ENCODE measurements around the gene RPS6KB1. TPM values are rescaled to one million over a fixed set of nuclear protein-coding genes. Genes with fewer than 3 reads are reported as not detected.
"Not testable (repeated sequence)": the region's sequence is repeated elsewhere in the genome, so short reads cannot be mapped to it uniquely, and the experiment has no call there.

The RPS6KB1 gene
- total RNA-seq, 2 donors from 2014 or later, result 28.2 to 38.1 TPM

DNA sequence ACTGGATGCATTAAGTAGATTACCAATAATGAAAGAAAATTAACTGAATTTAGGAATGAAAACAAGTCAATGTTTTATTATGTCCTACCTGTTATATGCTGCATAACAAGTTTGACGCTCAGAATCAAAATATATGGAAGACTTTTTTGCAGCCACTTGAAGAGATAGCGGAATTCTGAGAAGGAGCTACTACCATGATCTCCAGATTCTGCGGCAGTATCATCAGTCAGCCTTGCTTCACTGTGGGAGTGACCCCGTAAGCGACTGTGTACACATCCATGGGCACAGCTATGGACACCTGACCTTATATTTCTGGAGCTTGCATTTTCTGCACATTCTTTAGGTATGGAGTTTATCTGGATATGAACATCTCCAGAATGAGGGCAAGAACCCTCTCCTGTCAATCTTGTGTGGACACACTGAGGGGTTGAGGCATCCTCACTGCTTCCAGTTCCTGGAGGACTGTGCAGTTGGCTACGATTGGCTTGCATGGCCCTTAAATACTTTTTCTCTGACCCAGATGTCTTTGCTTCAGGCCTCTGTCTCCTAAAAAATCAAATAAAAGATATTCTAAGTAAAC lies 69.9 kb downstream of the RPS6KB1 start:
- H3K27me3 ChIP-seq (replicated peaks; ENCODE audit: insufficient read depth), result no peaks in the 10 kb centered on the region
- 90% methylated on average over 6 of the region's 6 CpGs for WGBS
- DNase-seq (ENCODE audit: low spot score), result no peak
- no peaks in the 10 kb centered on the region for H3K9me3 ChIP-seq
- intact Hi-C loops (cut with DNase I), result no loop called here
- TF ChIP-seq POLR2AphosphoS5 (IDR thresholded peaks at IDR 0.05) (no peak), POLR2A (IDR thresholded peaks at IDR 0.05) (no peak)
- TF ChIP-seq, protein P1, sequence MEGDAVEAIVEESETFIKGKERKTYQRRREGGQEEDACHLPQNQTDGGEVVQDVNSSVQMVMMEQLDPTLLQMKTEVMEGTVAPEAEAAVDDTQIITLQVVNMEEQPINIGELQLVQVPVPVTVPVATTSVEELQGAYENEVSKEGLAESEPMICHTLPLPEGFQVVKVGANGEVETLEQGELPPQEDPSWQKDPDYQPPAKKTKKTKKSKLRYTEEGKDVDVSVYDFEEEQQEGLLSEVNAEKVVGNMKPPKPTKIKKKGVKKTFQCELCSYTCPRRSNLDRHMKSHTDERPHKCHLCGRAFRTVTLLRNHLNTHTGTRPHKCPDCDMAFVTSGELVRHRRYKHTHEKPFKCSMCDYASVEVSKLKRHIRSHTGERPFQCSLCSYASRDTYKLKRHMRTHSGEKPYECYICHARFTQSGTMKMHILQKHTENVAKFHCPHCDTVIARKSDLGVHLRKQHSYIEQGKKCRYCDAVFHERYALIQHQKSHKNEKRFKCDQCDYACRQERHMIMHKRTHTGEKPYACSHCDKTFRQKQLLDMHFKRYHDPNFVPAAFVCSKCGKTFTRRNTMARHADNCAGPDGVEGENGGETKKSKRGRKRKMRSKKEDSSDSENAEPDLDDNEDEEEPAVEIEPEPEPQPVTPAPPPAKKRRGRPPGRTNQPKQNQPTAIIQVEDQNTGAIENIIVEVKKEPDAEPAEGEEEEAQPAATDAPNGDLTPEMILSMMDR (IDR thresholded peaks at IDR 0.05), result no peak
- H3K27ac ChIP-seq, result no peak overlapping the region
- H3K4me3 ChIP-seq, result no peak overlapping the region
- H3K4me1 ChIP-seq (replicated peaks), result no peaks in the 10 kb centered on the region
- no peaks in the 10 kb centered on the region for H3K36me3 ChIP-seq

DNA sequence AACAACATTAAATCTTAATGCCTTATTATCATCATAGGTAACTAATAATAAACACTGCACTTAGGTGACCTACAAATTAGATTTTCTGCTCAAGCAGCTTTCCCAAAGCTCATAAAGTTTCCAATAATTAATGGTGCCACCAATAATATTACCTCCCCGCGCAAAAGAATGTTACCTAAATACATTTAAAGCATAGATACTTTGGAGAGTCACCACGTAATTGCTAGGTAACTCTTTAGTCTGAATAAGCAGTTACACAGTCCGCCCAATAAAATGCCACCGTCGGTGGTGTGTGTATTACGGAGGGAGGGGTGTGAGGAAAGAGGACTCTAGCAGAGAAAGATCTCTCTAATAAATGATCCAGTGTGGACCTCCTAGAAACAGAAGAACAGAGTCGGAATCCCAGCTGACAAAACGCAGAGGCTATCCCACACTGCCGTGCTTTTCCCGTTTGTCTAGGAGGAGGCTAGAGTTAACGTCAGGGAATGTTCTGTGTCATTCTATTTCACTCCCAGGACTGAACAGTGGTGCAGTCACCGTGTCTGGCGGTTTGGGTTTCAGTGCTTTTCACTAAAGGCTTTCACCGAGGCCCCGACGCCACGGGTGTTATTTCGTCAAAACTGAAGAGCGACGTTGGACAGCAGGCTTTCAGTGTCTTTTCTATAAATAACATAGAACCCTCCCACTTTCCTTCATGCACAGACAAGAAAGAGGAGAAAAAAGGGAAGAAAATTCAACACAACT lies 71.0 kb downstream of the RPS6KB1 start:
- no peaks in the 10 kb centered on the region for H3K27me3 ChIP-seq (replicated peaks; ENCODE audit: insufficient read depth)
- TF ChIP-seq POLR2AphosphoS5 (IDR thresholded peaks at IDR 0.05), result no peak
- no peak for TF ChIP-seq POLR2A (IDR thresholded peaks at IDR 0.05)
- TF ChIP-seq, protein P1 (IDR thresholded peaks at IDR 0.05), result no peak
- H3K9me3 ChIP-seq, result no peaks in the 10 kb centered on the region
- 1% methylated on average over 21 of the region's 21 CpGs for WGBS
- DNase-seq (ENCODE audit: low spot score), result peak; percentile 29
- intact Hi-C loops (cut with DNase I), result no loop called here
- H3K4me3 ChIP-seq, result peak overlapping the region; percentile 85 to 86
- no peaks in the 10 kb centered on the region for H3K36me3 ChIP-seq
- H3K27ac ChIP-seq, result peak overlapping the region; percentile 96
- no peaks in the 10 kb centered on the region for H3K4me1 ChIP-seq (replicated peaks)

DNA sequence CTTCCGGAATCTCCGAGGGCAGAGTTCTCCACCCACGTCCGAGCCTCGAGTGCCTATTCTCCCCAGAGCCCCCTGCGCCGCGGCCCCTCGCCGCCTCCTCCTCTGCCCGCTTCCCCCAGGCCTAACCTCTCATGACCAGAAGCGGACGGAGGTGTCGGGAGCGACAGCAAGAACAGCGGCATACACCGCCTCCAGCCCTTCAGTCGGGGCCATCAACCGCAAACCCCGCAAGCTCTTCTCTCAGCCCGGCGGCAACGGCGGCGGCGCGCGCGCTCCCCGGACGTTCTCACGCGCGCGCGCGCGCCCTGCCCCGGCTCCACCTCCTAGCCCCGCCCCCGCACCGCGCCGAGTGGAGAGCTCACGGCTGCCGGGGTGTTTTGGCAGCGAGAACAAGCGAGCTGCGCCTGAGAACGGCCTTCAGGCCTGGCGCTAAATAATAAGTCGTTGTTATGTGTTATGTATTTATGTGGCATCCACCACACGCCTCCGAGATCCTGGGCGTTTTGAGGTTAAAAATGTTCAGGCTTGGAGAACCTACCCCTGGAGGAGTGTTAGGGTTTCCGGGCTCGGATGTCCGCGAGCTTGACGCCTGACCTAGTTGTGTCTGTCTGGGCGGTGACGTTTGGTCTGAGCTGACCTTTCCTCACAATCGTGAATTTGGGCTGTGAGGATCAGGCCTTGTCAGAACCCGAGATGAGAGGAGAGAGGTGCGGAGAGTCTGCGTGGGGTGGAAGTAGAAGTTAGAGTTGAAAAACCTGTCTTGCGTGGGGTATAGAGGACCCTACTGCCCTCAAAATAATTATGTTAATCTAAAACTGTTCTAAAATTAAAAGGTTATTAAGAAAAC lies 71.8 kb downstream of the RPS6KB1 start, which contains the start of gene RNFT1:
Gene RNFT1 (minus strand): TSS at position 259 of the 847 bp plus-strand sequence. CDS start 77 bp downstream, at position 182.
- Histone ChIP-seq H3K9me3 (no peaks in the 10 kb centered on the region), H3K27ac (peak within 1 kb of the TSS; percentile 96), H3K4me1 (replicated peaks) (no peaks in the 10 kb centered on the region), H3K36me3 (no peaks in the 10 kb centered on the region), H3K27me3 (replicated peaks; ENCODE audit: insufficient read depth) (no peaks in the 10 kb centered on the region), H3K4me3 (peak within 1 kb of the TSS; percentile 85 to 86)
- WGBS, result 3% methylated on average over 63 of the region's 67 CpGs
- intact Hi-C loops (cut with DNase I), result no loop called here
- DNase-seq (ENCODE audit: low spot score), result peak; percentile 88
- TF ChIP-seq POLR2AphosphoS5 (IDR thresholded peaks at IDR 0.05) (peak; percentile 59), POLR2A (IDR thresholded peaks at IDR 0.05) (peak; percentile 76)
- TF ChIP-seq, protein P1 (IDR thresholded peaks at IDR 0.05), result no peak

DNA sequence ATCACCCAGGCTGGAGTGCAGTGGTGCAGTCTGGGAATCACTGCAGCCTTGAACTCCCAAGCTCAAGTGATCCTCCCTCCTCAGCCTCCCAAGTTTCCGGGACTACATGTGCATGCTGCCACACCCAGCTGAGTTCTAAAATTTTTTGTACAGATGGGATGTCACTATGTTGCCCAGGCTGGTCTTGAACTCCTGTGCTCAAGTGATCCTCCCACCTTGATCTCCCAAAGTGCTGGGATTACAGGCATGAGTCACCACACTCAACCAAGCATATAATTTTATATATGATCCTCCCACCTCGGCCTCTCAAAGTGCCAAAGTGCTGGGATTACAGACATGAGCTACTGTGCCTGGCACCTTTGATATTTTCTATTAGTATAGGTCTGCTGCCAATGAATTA lies 78.8 kb downstream of the RPS6KB1 start:
- DNase-seq (ENCODE audit: low spot score); H3K4me1 ChIP-seq (replicated peaks); H3K36me3 ChIP-seq; H3K27me3 ChIP-seq (replicated peaks; ENCODE audit: insufficient read depth); H3K9me3 ChIP-seq; H3K4me3 ChIP-seq; H3K27ac ChIP-seq; intact Hi-C loops (cut with DNase I): not testable (repeated sequence)
- WGBS, result 89% methylated on average over 2 of the region's 2 CpGs

DNA sequence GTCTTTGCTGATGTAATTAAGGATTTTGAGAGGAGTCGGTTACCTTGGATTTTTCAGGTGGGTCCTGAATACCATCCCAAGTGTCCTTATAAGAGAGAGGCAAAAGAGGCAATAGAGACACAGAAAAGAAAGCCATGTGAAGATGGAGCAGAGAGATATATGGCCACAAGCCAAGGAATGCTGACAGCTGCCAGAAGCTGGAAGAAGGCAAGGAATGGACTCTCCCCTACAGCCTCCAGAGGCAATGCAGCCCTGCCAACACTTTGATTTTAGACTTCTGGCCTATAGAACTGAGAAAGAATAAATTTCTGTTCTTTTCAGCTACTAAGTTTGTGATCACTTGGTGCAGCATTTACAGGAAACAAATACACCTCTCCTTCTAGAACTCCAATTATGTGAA lies 79.9 kb downstream of the RPS6KB1 start:
- TF ChIP-seq POLR2AphosphoS5 (IDR thresholded peaks at IDR 0.05), result no peak
- TF ChIP-seq POLR2A (IDR thresholded peaks at IDR 0.05), result no peak
- Histone ChIP-seq H3K4me3 (no peak overlapping the region), H3K9me3 (no peaks in the 10 kb centered on the region), H3K4me1 (replicated peaks) (no peaks in the 10 kb centered on the region), H3K27me3 (replicated peaks; ENCODE audit: insufficient read depth) (no peaks in the 10 kb centered on the region), H3K27ac (no peak overlapping the region), H3K36me3 (no peaks in the 10 kb centered on the region)
- no peak for DNase-seq (ENCODE audit: low spot score)
- WGBS, result 100% methylated on average over 1 of the region's 1 CpG
- intact Hi-C loops (cut with DNase I), result no loop called here

DNA sequence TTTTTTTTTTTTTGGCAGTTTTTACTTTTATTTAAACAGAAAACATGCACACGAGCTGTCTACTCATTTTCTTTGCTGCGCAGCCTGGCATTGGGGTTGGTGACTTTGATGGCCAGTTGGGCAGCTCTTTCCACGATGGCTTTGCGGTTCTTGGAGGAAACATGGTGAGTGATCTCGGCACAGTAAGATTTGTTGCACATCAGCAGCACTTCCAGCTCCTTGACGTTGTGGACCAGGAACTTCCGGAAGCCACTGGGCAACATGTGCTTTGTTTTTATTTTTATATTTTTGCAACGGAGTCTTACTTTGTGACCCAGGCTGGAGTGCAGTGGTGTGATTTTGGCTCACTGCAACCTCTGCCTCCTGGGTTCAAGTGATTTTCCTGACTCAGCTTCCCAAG lies 80.6 kb downstream of the RPS6KB1 start:
- DNase-seq (ENCODE audit: low spot score); H3K4me3 ChIP-seq; H3K9me3 ChIP-seq; H3K36me3 ChIP-seq; H3K4me1 ChIP-seq (replicated peaks); H3K27ac ChIP-seq; intact Hi-C loops (cut with DNase I); H3K27me3 ChIP-seq (replicated peaks; ENCODE audit: insufficient read depth): not testable (repeated sequence)
- WGBS, result 88% methylated on average over 8 of the region's 8 CpGs

DNA sequence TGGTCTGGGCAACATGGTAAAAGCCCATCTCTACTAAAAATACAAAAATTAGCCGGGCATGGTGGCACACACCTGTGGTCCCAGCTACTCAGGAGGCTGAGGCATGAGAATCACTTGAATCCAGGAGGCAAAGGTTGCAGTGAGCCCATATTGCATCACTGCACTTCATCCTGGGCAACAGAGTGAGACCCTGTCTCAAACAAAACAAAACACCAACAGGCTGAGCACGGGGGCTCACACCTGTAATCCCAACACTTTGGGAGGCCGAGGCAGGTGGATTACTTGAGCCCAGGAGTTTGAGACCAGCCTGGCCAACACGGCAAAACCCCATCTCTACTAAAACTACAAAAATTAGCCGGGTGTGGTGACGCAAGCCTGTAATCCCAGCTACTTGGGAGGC lies 82.2 kb downstream of the RPS6KB1 start:
- H3K9me3 ChIP-seq; H3K36me3 ChIP-seq; H3K27ac ChIP-seq; H3K27me3 ChIP-seq (replicated peaks; ENCODE audit: insufficient read depth); intact Hi-C loops (cut with DNase I); H3K4me1 ChIP-seq (replicated peaks); H3K4me3 ChIP-seq; DNase-seq (ENCODE audit: low spot score): not testable (repeated sequence)
- WGBS, result 75% methylated on average over 4 of the region's 6 CpGs

DNA sequence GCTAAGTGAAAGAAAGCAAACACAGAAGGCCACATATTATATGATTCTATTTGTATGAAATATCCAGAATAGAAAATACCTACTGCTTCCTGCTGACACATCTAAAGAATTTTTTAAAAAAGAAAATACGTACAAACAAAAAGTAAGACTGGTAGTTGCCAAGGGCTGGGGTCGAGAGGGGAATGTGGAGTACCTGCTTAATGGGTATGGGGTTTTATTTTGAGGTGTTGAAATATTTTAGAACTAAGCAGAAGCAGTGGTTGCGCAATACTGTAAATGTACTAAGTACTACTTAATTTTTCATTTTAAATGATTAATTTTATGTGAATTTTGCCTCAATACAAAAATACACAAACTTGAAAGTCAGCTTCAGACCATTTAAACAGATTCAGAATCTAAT lies 103.7 kb downstream of the RPS6KB1 start:
- DNase-seq (ENCODE audit: low spot score); intact Hi-C loops (cut with DNase I); H3K36me3 ChIP-seq; H3K27ac ChIP-seq; H3K4me3 ChIP-seq; H3K27me3 ChIP-seq (replicated peaks; ENCODE audit: insufficient read depth); H3K4me1 ChIP-seq (replicated peaks); H3K9me3 ChIP-seq: not testable (repeated sequence)
- WGBS, result 86% methylated on average over 3 of the region's 3 CpGs

Data from prostate gland (tissue), 2 donors.